Activated T-helper 1 cell treated with anti-CD3 and anti-CD28 coated beads, Interleukin-2, amount 50 U/mL, for 16 hours (primary cell): Measurements from ENCODE around the gene PSMA3.

Experiments
- DNase-seq, 2 donors: peaks; one replicate each; pipeline ENCODE4 v3.0.0-alpha.2; 2020; ENCODE audit warnings: low read depth in 1 of 2, low spot score in 1 of 2

The PSMA3 gene

DNA sequence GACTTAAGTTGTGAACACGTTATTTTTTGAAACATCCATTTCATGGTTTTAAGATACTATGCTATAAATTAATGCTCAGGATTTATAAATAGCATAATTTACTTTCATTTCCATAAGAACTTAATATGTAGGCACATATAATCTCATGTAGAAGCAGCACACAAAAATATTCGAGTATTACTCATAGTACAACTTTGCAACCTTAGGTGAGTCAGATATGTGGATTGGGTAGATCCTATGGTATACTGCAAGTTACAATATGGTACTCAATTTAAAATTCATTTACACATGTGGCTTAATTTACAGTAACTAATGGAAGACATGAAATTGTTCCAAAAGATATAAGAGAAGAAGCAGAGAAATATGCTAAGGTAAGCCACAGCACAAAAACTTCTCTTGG, 26.0 kb downstream of the PSMA3 start:
- no peak for DNase-seq

DNA sequence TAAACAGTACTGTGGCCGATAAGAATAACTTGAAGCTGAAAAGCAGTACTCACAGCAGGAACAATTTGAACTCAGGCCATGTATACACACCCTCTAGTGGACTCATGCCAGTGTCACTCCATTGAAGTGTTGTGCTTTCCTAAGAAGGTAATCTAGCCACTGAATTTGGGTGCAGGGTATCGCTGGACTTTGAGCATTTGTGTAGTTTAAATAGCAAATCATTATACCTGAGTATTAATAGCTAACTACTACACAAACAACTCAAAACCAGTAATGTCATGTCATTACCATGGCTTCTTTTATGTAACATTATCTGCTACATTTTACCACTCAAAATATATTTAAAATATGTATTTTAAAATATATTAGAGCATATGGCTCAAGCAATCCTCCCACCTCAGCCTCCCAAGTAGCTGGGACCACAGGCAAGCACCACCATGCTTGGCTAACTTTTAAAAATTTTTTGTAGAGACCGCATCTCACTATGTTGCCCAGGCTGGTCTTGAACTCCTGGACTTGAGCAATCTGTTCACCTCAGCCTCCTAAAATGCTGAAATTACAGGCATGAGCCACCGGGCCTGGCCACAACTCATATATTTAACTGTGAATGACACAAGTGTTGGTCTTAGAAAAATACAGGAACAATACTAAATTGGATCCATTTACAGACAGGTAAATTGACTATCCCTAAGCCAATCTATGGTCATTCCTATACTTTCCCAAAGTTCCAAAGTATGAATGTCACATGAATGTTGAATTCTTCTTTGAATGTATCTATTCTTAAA, 28.1 kb downstream of the PSMA3 start:
- DNase-seq: no peak

DNA sequence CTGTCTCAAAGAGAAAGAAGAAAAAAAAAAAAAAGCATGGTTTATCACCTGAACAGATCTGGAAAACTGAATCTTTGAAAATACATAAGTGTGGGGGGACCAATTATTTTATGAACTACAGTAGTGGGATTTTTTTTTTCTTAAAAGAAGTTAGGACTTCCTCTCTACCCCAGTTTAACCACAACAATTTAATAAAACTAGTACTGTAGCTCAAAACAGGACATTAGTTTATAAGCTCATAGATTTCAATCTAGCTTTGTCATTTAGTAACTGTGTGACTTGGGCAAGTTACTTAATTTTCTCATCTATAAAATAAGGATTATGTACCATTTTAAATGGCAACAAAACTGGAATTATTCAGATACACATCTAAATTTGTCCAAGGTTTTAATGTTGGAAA, 30.2 kb downstream of the PSMA3 start:
- no peak for DNase-seq

DNA sequence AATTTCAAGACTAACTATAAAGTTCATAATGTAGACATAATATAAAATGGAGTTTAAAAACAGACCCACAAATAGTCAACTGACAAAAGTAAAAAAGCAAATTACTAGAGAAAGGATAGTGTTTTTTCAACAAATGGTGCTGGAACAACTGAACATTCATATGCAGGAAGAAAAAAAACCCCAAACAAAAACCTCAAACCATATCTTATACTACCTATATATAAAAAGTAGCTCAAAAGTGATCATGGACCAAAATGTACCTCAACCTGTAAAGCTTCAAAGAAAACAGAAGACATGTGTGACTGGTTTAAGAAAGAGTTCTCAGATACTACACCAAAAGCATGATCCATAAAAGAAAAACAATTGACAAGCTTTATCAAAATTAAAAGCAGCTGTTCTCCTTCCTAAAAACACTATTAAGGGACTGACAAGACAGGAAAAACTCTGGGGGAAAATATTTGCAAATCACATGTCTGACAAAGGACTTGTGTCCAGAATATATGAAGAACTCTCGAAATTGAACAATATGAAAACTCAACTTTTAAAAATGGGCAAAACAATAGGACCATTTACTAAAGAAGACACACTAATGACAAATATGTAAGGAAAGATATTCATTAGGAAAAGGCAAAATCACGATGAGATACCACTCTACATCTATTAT, 31.0 kb downstream of the PSMA3 start:
- DNase-seq: no peak

DNA sequence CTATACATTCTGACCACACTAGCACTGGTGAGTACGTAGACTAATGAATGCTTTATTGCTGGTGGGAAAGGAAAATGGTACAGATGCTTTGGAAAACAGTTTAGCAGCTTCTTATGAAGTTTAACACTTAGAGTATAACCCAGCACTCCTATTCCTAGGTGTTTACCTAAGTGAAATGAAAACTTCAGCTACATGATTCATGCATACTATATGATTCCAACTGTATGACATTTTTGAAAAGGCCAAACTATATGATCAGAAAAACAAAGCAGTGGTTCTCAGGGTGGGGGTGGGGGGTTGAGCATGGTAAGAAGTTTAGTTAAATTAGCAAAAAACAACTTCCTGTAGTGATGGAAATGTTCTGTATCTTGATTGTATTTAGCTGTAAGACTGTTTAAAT, 31.6 kb downstream of the PSMA3 start:
- no peak for DNase-seq

DNA sequence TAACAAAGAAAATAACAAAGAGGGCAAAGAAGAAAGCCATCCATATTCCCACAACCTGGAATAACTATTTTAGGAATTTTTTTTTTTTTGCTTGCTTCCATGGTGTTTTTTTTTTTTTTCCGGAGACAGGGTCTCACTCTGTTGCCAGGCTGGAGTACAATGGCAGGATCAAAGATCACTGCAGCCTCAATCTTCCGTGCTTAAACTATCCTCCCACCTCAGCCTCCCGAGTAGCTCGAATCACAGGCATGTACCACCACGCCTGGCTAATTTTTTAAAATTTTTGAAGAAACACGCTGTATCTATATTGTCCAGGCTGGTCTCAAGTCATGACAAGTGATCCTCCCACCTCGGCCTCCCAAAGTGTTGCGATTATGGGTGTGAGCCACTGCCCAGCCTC, 33.5 kb downstream of the PSMA3 start:
- DNase-seq: no peak

DNA sequence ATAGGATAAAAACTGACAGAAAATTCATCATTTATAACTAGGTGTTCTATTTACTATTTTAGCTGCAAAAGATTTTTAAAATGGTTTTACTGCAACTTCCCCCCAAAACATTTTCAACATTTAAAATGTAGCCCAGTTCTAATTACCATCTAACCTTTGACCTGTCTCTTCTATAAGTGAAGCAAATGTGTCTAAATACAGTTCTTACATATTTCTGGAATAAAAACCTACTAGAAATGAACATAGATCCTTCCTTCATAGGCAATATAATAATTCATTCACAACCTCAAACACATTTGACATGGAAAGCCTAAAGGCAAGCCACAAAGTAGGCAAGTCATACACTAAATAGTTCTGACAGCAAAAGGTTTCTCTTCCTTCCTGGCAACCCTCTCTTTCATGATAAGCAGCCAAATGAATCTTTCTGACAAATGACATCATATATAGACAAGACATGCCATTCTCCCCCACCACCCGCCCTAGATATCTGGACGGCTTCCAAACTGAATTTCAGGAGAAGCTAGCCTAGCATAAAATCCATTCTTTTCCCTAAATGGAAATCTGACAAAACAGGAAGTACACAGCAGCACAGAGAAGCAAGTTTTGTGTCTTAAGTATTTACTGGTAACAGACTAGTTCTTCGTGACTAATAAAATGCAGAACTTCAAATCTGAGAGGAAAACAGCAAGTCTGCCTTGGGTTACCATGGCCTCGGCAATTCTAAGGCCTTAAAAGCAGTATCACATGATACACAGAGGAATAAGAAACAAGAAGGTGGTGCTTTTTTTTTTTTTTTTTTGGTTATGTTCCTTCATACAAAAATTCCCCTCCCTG, 36.5 kb downstream of the PSMA3 start:
- no peak for DNase-seq

DNA sequence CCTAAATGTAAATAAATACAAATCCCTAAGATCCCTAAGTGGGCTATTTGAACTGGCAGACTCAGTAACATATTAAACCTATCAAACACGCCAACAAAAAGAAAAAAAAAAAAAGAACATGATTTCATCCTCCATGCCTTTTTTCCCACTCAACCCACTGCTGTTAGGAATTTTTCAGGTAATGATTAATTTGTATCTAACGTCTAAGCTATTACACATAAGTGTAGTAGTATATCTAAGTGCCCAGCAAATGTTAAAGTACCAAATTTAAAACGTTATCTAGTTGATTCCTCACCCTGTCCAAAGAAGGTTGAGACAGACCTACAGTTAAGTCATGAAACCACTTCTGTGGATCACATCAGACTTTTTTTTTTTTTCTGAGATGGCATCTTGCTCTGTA, 37.3 kb downstream of the PSMA3 start:
- DNase-seq: no peak

DNA sequence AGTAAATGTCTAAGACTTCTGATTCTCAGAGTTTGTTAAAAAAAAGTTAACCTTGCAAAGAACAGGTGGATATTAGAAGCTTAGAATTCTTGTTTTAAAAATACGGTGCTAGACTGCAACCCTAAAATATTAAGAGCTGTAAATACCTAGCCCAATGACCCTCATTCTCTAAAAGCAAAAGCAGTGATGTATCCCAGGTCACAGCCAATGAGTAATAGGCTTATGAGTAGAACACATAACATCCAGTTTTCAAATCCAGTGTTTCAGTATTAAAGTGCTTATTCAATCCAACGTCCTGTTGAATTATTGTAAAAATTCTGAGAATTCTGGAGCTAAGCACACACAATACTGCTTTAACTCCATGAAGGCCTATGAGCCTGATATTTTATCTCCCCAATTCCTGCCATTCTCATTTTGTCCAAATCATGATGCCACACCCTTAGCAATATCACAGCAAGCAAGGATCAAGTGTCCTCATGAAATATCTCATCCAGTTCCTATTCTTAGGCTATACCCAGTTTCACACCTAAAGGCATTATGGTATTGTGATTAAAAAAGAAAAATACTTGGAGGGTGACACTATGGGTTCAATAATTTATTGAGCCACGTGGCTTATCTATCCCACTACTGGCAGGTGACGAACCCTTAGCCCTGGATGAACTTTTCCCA, 38.4 kb downstream of the PSMA3 start:
- DNase-seq: no peak

DNA sequence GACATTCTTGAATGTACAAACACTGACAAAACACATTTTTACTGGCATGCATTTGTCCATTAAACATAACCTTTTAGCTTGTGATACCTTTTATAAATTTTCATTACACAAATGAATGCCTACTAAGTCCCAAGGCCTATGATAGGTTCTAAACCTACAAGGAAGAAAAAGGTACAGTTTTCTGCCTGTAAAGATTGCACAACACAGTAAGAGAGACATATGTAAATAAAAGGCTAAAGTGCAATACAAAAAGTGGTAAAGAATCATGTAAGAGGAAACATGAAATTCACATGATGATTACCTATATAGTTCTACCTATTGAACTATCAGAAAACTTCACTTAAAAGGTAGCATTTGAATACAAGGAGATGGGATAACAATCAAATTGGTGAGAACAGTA, 39.1 kb downstream of the PSMA3 start:
- no peak for DNase-seq

DNA sequence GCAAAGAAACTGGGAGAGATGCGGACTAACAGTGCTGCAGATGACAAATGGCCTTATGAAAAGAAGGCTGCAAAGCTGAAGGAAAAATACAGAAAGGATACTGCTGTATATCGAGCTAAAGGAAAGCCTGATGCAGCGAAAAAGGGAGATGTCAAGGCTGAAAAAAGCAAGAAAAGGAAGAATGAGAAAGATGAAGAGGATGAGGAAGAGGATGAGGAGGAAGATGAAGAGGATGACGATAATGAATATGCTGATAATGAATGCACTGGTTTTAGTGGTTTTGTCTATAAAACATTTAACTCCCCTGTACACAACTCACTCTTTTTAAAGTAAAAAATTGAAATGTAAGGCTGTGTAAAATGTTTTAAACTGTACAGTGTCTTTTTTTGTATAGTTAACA, 40.5 kb downstream of the PSMA3 start:
- DNase-seq: no peak

DNA sequence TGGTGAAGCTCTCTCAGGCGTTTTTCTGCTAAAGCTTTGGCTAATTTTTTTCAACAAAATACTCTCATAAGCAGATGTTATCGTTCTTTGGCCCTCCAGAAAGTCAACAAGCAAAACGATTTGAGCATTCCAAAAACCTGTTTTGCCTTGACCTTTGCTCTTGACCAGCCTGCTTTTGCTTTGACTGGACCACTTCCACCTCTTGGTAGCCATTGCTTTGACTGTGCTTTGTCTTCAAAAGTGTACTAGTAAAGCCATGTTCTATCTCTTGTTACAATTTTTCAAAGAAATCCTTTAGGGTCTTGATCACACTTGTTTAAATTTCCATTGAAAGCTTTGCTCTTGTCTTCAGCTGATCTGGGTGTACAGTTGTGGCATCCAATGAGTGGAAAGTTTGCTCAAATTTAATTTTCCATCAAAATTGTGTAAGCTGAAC, 43.0 kb downstream of the PSMA3 start:
- no peak for DNase-seq

DNA sequence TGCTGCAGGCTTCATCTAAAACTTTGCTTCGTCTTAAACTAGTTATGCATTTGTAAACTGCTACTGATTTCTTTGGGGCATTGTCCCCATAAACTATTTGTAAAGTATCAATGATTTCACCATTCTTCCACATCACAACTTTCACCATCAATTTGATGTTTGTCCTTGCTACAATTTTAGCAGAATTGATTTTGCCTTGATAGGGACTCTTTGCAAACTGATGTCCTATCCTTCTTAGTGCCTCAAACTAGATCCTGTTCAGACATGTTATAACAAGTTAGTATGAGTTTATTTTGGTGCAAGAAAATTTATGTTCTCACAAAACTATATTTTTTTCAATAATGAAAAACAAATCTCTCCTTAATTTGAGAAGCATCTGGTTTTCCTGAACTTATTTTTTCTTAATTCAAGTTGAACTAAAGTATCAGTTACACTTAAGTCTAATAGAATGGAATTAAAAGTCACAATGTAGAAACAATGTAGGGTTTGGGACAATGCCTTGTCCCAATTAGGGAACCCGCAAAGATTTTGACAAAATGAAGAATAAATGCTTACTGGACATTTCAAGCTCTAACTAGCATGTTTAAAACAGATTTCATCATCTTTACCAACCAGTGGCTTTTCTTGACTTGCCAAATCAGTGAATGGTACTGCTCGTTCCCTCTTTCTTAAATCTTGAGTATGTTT, 43.6 kb downstream of the PSMA3 start:
- no peak for DNase-seq

DNA sequence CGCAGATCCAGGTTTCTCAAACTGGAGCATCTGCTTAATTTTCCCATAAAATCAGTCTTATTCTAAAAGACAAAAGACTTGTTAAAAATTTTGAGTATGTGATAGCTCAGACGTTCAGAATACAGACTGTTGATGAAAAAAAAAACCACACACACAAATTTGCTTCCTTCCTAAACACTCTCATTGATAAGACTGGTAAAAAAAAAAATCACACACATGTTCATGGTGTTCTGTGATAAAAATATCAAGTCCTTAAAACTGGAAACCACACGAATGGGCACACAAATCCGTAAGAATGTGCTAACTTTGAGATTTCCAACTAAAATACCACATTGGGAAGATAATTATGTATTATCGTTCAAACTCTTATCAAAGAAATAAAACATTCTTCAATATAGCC, 47.0 kb downstream of the PSMA3 start:
- no peak for DNase-seq

DNA sequence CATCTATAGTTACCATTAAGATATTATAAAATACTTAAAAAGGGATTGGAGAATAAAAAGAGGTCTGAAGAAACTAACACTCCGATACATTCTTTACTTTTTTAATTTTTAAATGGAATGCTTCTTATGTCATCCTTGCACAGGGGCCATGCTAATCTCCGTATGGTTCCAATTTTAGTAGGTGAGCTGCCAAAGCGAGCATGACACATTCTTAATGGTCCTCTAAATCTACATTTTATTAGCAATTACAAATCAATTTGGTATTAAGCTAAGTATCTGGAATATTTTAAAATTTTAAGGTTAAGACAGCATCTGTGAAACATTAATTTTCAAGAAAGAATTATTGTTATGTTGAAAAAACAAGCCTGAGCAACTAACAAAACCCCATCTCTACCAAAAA, 47.5 kb downstream of the PSMA3 start:
- no peak for DNase-seq

DNA sequence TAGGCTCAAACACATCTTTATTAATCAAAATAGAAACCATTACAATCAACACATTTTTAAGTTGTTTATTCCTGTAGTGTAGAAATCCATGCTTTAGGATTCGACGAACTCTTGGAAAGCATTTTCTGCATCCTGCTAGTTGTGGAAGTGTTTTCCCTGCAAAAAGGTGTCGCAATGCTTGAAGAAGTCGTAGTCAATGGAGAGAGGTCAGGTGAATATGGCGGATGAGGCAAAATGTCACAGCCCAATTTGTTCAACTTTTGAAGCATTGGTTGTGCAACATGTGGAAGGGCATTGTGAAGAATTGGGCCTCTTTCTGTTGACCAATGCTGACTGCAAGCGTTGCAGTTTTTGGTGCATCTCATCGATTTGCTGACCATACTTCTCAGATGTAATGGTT, 49.6 kb downstream of the PSMA3 start:
- no peak for DNase-seq

DNA sequence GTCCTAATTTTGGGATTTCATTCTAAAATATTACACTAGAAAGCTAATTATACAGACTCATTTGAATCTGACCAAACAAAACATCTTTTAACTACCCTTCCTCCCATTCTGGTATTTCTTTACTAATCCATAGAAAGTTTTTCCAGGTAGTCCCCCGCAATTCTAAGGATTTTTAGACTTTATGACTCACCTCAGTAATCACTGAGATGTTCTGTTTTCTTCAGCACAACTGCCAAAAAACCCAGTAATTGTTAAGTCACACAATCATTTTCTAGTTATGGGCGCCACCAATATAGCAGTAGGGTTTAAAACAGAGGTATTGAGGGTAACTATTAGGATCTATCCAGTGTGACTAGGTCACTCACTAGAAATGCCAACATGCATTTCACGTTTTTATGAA, 52.1 kb downstream of the PSMA3 start:
- no peak for DNase-seq

DNA sequence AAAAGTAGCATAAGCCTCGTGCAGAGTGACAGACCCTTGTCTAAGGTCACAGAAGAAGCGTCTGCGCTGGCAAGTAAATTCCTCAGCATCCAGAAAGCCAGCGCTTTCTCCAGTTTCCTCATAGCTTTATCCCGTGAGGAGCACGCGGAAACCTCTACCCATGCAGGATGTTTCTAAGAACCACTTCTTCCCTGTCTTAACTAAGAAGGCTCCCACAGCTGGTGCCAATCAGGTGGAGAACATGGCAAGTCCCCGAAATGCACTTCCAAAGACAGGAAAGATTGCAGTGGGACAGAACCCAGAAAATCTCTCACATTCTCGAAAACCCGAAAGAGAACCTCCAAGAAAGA, 52.7 kb downstream of the PSMA3 start:
- DNase-seq: no peak

DNA sequence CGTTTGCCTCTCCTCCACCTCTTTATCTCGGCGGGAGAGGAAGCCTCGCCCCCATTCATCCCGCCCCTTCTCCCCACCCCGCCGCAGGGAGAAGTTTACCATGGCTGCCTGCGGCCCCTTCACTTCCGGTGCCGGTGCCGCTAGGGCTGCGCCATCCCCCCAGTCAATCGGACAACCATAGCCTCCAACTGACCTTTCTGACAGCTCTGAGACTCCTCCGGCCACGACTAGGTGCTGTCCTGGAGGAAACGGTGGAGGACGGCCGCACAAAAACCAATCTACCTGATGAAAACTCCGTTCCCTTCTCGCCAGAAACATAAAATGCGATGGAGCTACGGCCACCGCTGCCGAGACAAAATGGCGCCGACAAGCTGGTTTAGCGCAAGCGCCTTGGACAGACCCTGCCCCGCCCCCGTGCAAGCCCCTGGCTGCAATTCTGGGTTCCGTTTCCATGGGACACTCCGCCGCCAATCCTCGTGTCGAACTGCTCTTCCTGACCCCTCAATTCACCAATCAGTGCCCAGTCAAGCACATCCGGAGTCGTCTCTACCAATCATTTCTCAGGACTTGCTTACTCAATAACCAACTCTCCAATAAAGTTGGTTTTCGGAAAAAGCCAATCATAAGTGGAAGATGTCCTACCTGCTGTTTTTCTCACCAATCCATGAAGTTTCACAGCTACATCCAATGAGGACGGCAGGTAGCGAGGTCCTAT, 53.3 kb downstream of the PSMA3 start:
- DNase-seq: peak; percentile 96 to 97
